Peyer's patch (tissue), 4 donors: Measurements from ENCODE around the gene OSBPL3. TPM values are rescaled to one million over a fixed set of nuclear protein-coding genes. Genes with fewer than 3 reads are reported as not detected.
"Not testable (repeated sequence)": the region's sequence is repeated elsewhere in the genome, so short reads cannot be mapped to it uniquely, and the experiment has no call there.

Source experiments
- DNase-seq, 3 donors: peaks; one replicate each; pipeline ENCODE4 v3.0.0-alpha.2; 2017 to 2019
- H3K27ac ChIP-seq, 4 donors: fragments of 200-600 bp; sonication (generic); one replicate each; pipeline ENCODE4 v1.5.1; 2016 to 2019
- H3K27me3 ChIP-seq, 2 donors: fragments of 200-600 bp; sonication (generic); one replicate each; pipeline ENCODE4 v1.5.1; 2019
- H3K36me3 ChIP-seq, 3 donors: fragments of 200-600 bp; sonication (generic); one replicate each; pipeline ENCODE4 v1.5.1; 2016 to 2019
- H3K4me1 ChIP-seq, 4 donors: fragments of 200-600 bp; sonication (generic); one replicate each; pipeline ENCODE4 v1.5.1; 2016 to 2019
- H3K4me3 ChIP-seq, 4 donors: fragments of 200-600 bp; sonication (generic); 1 replicate in 3 of 4; 2 replicates in 1 of 4; pipeline ENCODE4 v1.5.1; 2016 to 2019; ENCODE audit warnings: mild to moderate bottlenecking in 1 of 4
- H3K9me3 ChIP-seq, 4 donors: fragments of 200-600 bp; sonication (generic); one replicate each; pipeline ENCODE4 v1.5.1; 2016 to 2019; ENCODE audit warnings: mild to moderate bottlenecking in 1 of 4
- CTCF ChIP-seq, 6 experiments: fragments of 450-650 bp in 4 of 6; fragments of 200-600 bp in 2 of 6; sonication (generic) in 1 of 6; IDR thresholded peaks; one replicate each; pipeline ENCODE4 v1.5.1; 2017 to 2019; ENCODE audit warnings: antibody characterized with exemption in 6 of 6, mild to moderate bottlenecking in 3 of 6, moderate library complexity in 1 of 6
- POLR2A ChIP-seq, 2 donors: fragments of 450-650 bp; IDR thresholded peaks; one replicate each; pipeline ENCODE4 v1.5.1; 2017; ENCODE audit warnings: antibody characterized with exemption in 2 of 2, mild to moderate bottlenecking in 2 of 2, moderate library complexity in 2 of 2
- total RNA-seq, 4 donors: library from RNA; depleted of rRNA; stranded (reverse); fragments of >200 nt; gene quantifications; one replicate each; pipeline ENCODE4 v1.1.0, GENCODE V29; 2016

Gene OSBPL3
- total RNA-seq, 4 donors from 2014 or later = 20.1 to 67.7 (median 22.2) TPM

- Histone ChIP-seq H3K4me3 (no peak overlapping the region), H3K27me3 (no peaks in the 10 kb centered on the region), H3K4me1 (peaks cover 0 to 10% (median 4%) of the 10 kb centered on the region in 4 donors), H3K9me3 (no peaks in the 10 kb centered on the region), H3K27ac (peak overlapping the region in 2 of 4 donors; percentile 33 to 41), H3K36me3 (no peaks in the 10 kb centered on the region)
- DNase-seq = no peak
- no peak for TF ChIP-seq CTCF (IDR thresholded peaks at IDR 0.05)
- TF ChIP-seq POLR2A (IDR thresholded peaks at IDR 0.05) = no peak
These were observed 69.3 kb downstream of the OSBPL3 start for GRCh38 chr7:24910551-24911212.

DNA sequence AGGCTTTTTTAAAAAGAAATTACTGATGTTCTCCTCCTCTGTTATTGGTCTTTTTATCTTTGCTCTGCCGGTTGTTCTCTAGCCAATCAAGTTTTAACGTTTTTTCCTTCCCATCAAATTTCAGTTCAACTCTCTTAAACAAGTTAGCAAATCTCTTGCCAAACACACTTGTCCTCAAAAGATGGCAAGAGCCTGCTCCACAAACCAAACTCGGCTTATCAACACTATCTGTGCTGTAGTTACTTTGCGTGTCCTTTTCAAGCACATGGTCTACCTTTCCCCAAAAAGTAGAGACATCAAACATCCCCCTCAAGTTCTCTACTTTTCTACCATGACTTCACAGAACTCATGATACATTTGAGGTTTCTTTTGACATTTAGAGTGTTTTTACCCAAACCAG lies 71.3 kb downstream of the OSBPL3 start:
- no peaks in the 10 kb centered on the region for H3K27me3 ChIP-seq
- no peaks in the 10 kb centered on the region for H3K36me3 ChIP-seq
- TF ChIP-seq CTCF (IDR thresholded peaks at IDR 0.05) (no peak), POLR2A (IDR thresholded peaks at IDR 0.05) (no peak)
- DNase-seq = no peak
- H3K27ac ChIP-seq = no peak overlapping the region
- H3K9me3 ChIP-seq = no peaks in the 10 kb centered on the region
- no peak overlapping the region for H3K4me3 ChIP-seq
- H3K4me1 ChIP-seq = peaks cover 0 to 16% (median 4%) of the 10 kb centered on the region in 4 donors

- H3K27ac ChIP-seq = peak overlapping the region in 2 of 4 donors; percentile 1 to 65
- no peak for DNase-seq
- TF ChIP-seq POLR2A (IDR thresholded peaks at IDR 0.05) (no peak), CTCF (IDR thresholded peaks at IDR 0.05) (no peak)
- H3K4me1 ChIP-seq = peaks cover 0 to 16% (median 4%) of the 10 kb centered on the region in 4 donors
- no peaks in the 10 kb centered on the region for H3K36me3 ChIP-seq
- no peak overlapping the region for H3K4me3 ChIP-seq
- no peaks in the 10 kb centered on the region for H3K9me3 ChIP-seq
- no peaks in the 10 kb centered on the region for H3K27me3 ChIP-seq
These were observed 71.8 kb downstream of the OSBPL3 start for GRCh38 chr7:24908166-24908565.

DNA sequence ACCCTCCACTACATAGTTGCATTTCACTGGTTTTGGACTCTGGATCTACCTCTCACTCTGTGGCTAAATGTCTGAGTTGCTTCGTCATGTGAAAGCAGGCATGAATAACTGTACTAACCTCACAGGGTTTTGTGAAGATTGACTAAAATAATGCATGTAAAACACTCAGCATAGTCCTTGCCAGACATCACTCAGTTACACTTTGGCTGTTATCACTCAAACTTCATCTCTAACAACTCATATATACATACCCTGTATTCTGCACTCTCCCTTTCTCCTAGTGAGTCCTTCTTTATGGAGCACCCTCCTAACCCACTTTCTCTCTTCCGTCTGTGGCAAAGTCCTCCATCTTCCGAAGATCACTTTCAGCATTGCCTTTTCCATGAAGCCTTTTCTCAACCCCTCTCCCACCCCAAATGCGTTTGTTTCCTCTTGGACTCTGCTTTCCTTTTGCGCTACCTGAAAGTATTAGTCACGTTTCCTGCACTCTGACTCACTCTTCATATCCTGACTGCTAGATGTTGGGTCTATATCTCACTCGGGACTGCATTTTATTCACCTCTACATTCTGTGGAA lies 72.6 kb downstream of the OSBPL3 start:
- no peak for TF ChIP-seq CTCF (IDR thresholded peaks at IDR 0.05)
- TF ChIP-seq POLR2A (IDR thresholded peaks at IDR 0.05) = no peak
- peak overlapping the region in 2 of 4 donors; percentile 1 to 65 for H3K27ac ChIP-seq
- no peaks in the 10 kb centered on the region for H3K36me3 ChIP-seq
- no peaks in the 10 kb centered on the region for H3K9me3 ChIP-seq
- peaks cover 0 to 16% (median 4%) of the 10 kb centered on the region in 4 donors for H3K4me1 ChIP-seq
- no peaks in the 10 kb centered on the region for H3K27me3 ChIP-seq
- no peak for DNase-seq
- no peak overlapping the region for H3K4me3 ChIP-seq

GRCh38 chr7:24905996-24906770 lies 73.8 kb downstream of the OSBPL3 start:
- DNase-seq = no peak
- Histone ChIP-seq H3K9me3 (no peaks in the 10 kb centered on the region), H3K27ac (peak overlapping the region in 1 of 4 donors; percentile 50), H3K36me3 (no peaks in the 10 kb centered on the region), H3K4me1 (peaks cover 0 to 16% (median 4%) of the 10 kb centered on the region in 4 donors), H3K27me3 (no peaks in the 10 kb centered on the region), H3K4me3 (no peak overlapping the region)
- TF ChIP-seq POLR2A (IDR thresholded peaks at IDR 0.05) = no peak
- TF ChIP-seq CTCF (IDR thresholded peaks at IDR 0.05) = no peak

GRCh38 chr7:24903992-24904391 lies 76.0 kb downstream of the OSBPL3 start:
- not testable (repeated sequence) for DNase-seq, H3K4me3 ChIP-seq

More at GRCh38 chr7:24903992-24904391, 76.0 kb downstream of the OSBPL3 start:
- peaks cover 0 to 16% (median 0%) of the 10 kb centered on the region in 4 donors for H3K4me1 ChIP-seq
- H3K9me3 ChIP-seq, H3K27me3 ChIP-seq, H3K36me3 ChIP-seq, H3K27ac ChIP-seq: not testable (repeated sequence)
